NOMO-1 treated with DMSO at 0.1 percent for 48 hours (cell line): ENCODE measurements around the gene PRSS36.
A peak's percentile ranks its signal among the peaks of the same experiment; 100 is the strongest.
"Not testable (repeated sequence)": the region's sequence is repeated elsewhere in the genome, so short reads cannot be mapped to it uniquely, and the experiment has no call there.

ENCODE experiments used
- DNase-seq: peaks from one replicate; lab custom pipeline; 2025; ENCODE audit not compliant: unreplicated experiment; lab: John Stamatoyannopoulos, UW

PRSS36 gene

GRCh38 chr16:31149894-31150890 is at the start of gene PRSS36:
TSS of gene PRSS36 (minus strand) at chr16:31150066. CDS start at chr16:31150035, 31 bp downstream.
- no peak for DNase-seq

- DNase-seq, result no peak
Observed at GRCh38 chr16:31199430-31200041, 49.7 kb upstream of the PRSS36 start.

- no peak for DNase-seq
Observed at GRCh38 chr16:31198207-31198882, 48.5 kb upstream of the PRSS36 start.

- DNase-seq, result no peak
Observed at GRCh38 chr16:31196324-31197088, 46.6 kb upstream of the PRSS36 start.

- DNase-seq, result not testable (repeated sequence)
Observed at GRCh38 chr16:31195861-31196260, 46.0 kb upstream of the PRSS36 start.

- DNase-seq, result no peak
Observed at GRCh38 chr16:31194898-31195297, 45.0 kb upstream of the PRSS36 start.

GRCh38 chr16:31193874-31194273 is 44.0 kb upstream of the PRSS36 start:
- DNase-seq, result no peak

GRCh38 chr16:31192856-31193642 is 43.2 kb upstream of the PRSS36 start:
- DNase-seq, result no peak

- DNase-seq, result no peak
Observed at GRCh38 chr16:31191697-31192428, 42.0 kb upstream of the PRSS36 start.

GRCh38 chr16:31190818-31191444 is 41.1 kb upstream of the PRSS36 start:
- no peak for DNase-seq

- no peak for DNase-seq
Observed at GRCh38 chr16:31190061-31190460, 40.2 kb upstream of the PRSS36 start.

- no peak for DNase-seq
Observed at GRCh38 chr16:31189412-31189778, 39.5 kb upstream of the PRSS36 start.

GRCh38 chr16:31188450-31189411 is 38.9 kb upstream of the PRSS36 start:
- no peak for DNase-seq

- no peak for DNase-seq
Observed at GRCh38 chr16:31187808-31188189, 37.9 kb upstream of the PRSS36 start.

- no peak for DNase-seq
Observed at GRCh38 chr16:31186930-31187807, 37.3 kb upstream of the PRSS36 start.

GRCh38 chr16:31186176-31186575 is 36.3 kb upstream of the PRSS36 start:
- peak; percentile 52 for DNase-seq

- DNase-seq, result no peak
Observed at GRCh38 chr16:31185339-31185738, 35.5 kb upstream of the PRSS36 start.
